HG03060 (cell line): ENCODE results near the gene DYNLL2.
"Not testable (repeated sequence)": the region's sequence is repeated elsewhere in the genome, so short reads cannot be mapped to it uniquely, and the experiment has no call there.

Experiments
- ATAC-seq: cut with Tn5 transposase; IDR thresholded peaks from one replicate; pipeline ENCODE4 v1.9.1; 2021; ENCODE audit warnings: low read depth, moderate number of reproducible peaks; ENCODE audit not compliant: unreplicated experiment

The DYNLL2 gene

DNA sequence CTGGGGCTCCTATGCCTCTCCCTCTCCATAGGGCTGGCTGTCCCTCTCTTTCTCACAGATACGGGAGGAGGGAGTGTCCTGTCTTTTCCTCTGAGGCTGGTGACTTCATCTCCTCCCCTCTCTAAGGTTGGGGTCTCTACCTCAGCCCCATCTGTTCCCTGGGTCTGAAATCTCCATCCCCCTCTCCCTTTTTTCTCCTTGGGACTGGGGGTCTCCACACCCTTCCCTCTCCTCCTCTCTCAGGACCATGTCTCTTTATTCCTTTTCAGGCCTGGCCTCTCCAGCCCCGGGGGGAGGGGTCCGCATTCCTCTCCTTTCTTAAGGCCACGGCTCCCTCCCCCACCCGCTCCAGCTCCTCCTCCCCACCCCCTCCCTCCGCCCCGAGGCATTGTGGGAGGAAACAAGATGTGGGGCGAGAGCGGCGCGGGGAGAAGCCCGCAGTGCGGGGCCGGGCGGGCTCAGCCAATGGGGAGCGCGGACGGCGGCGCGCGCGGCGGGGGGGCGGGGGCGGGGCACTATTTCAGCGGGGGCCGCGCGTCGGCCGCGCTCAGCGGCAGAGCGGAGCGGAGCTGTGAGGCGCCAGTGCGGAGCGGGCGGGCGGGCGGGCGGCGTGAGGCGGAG lies at the start of gene DYNLL2:
DYNLL2 (plus strand) TSS at position 550 of the 621 bp plus-strand sequence. CDS start 3,672 bp downstream, outside the sequence.
- ATAC-seq = no peak

DNA sequence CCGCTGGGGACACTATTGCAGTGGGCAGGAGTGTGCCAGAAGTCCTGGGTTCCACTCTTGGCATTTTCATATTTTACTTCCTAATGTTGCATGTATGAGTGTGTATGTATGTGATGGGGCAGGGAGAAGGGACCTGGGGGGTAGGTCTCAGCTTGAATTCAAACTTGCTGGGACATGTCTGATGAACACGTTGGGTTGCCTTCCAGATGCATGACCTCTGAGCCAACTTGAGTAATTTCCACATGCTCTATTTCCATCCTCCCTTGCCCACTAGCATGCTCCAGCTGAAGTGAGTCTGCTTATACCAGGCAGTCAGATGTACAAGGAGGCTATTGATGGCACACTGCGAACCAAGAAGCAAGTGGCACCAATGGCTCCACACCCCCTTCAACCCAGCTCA lies 43.2 kb upstream of the DYNLL2 start:
- ATAC-seq = no peak

DNA sequence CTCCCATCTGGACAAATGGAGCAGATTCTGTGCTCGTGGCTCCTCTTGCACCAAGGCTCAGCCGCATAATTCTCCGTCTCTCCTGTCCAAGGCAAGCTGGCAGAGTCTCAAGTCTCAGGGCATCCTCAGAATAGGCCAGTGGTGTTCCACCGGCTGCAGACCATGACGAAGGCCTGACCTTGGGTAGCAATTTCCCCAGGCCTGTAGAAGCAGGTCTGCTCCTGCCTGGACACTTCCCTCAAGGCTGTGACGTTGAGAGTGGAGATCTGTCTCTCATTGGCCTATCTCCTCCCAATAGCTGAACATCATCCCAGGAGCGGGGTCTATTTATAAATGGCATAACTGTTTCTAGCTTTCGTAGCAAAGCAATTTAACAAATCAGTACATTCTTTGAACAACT lies 42.8 kb upstream of the DYNLL2 start:
- ATAC-seq = no peak

DNA sequence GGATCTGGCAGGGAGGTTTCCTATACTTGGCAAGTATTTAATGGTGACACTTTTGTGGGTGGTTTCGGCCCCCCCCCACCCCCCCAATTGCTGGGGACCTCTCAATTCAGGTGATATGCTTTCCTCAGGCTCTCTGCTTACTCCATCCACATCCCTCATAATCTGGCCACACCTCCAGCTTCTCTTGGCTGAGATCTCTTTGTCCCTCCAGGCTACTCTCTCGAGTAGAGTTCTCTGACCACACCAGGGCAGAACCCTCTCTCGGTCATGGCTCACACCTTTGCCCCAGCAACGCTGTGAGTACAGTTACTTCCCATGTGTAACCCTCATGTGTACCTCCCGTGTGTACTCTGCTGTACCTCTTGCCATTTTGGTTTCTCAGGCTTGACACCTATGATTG lies 42.1 kb upstream of the DYNLL2 start:
- ATAC-seq = no peak

DNA sequence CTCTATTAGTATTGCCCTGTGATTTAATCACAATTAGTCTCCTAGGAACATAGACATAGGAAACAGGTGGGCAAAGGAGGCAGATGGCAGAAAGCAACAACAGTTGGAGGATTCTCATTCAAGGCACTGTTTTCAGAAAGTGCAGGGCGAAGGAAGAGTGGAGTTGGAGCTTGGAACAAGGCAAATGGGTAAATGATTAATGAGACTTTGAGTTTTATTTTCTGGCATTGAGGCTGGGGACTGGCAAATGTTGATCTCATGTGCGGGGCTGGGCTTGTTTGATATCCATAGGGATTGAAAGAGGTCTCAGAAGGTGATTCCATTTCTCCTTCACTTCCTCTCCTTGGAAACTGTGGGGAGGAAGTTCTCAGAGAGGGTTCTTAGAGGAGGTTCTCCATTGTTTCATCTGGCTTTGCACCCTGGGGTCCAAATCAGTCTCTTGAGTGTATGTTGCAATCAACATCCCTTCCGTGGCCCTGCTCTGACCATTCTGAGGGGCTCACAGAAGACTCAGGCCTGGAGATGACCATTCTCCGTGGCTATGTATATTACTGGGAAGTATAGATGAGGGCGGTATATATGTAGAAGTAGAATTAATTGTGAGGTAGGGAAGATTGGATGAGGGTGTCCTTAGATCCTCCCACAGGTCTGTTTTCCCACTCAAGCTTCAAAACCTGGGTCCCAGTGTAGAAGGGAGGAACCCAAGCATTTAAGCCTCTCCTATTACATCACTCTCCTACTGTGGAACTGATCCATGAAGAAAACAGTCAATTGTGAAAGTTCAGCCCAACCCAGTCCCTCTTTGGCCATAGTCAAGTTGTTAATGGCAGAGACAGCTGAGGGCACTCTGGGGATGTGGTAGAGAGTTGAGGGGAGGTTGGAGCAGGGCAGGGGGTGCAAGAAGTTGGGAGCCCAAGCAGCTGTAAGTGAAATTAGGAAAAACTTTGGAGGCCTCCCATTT lies 39.7 kb upstream of the DYNLL2 start:
- ATAC-seq = no peak

DNA sequence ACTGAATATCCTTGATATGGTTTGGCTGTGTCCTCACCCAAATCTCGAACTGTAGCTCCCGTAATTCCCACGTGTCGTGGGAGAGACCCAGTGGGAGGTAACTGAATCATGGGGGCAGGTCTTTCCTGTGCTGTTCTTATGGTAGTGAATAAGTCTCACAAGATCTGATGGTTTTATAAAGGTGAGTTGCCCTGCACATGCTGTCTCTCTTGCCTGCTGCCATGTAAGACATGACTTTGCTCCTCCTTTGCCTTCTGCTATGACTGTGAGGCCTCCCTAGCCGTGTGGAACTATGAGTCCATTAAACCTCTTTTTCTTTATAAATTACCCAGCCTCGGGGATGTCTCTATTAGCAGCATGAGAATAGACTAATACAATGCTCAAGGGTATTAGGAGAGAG lies 39.0 kb upstream of the DYNLL2 start:
- ATAC-seq = not testable (repeated sequence)

DNA sequence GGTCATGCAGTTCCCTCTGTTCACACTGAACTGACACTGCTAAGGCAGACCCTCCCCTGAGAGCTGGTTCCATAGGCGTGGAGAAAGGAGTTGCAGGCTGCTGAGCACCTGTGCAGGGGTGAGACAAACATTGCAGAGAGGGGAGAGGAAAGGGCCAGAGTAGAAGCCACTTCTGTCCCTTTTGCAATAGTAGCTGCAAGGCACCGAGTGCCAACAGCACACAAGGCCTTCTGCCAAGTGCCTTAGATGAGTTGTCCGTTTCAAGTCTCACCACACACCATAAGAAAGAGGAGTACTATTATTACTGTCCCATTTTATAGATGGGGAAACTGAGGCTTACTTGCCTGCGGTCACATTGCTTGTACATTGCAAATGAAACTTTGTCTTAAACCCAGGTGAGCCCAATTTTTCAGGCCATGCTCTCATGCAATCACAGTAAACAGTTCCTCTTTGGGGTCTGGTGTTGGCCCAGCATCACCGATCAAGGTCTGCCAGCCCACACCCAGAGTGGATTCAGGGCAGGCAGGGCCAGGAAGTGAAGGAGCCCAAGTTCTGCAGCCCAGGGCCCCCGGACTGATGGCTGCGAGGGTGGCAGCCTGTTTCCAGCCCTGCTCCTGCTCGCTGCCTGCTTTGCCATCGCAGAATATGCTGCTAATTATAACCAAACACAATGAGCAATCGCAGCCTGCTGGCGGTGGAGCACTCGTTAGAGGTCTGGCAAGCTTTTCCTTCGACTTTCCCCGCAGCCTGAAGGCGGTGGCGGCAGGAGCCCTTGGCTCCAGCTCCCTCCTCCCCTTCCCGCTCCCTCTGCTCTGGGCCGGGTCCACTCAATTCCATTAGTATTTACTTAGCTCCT lies 36.8 kb upstream of the DYNLL2 start:
- ATAC-seq = no peak

DNA sequence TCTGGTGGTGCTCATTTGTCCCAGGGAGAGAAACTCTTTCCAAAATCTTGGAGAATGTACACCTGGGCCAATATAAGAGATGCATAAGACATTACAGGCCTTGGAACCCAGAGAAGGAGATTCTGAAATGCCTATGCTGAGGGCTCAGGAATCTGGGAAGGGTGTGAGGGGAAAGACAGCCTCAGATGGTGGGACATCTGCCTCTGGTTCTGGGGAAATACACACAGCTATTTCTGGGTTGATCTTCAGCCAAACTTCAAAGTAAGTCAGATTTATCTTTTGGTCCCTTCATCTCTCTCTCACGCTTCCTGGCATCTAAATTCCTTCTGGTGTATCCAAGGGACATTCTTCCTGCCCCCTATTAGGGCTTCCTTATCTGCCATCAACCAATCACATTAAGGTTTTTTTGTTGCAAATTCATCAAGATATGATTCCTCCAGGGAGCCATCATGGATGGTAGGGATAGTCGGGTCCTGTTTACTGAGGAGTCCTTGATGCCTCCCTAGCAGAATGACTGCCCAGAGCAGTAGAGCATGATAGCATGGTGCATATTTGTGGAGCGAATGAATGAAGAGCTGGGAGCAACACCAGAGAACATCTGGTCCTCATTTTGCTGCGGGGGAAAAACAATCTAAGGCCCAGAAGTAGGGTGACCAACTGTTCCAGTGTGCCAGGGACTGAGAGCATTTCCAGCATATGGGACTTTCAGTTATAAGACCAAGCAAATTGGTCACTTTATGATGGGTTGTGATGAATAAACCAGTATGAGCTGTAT lies 35.7 kb upstream of the DYNLL2 start:
- no peak for ATAC-seq

DNA sequence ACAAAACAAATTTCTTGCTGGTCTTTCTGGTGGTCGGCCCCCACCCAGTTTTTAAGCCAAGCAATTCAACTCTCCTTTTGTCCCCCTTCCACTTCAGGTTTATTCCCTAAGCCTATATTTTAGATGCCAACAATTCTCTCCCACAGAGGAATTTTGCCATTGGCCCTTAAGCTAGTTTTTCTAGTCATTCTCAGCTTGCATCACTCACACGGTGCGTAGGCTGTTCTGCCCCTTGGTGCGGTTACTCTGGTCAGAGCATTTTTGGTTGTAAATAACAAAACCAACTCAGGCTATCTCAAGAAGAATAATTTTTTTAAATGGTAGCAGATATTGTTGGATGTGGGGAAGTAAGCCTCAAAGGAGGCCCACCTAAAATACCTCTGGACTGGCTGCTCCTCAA lies 33.7 kb upstream of the DYNLL2 start:
- ATAC-seq = no peak

DNA sequence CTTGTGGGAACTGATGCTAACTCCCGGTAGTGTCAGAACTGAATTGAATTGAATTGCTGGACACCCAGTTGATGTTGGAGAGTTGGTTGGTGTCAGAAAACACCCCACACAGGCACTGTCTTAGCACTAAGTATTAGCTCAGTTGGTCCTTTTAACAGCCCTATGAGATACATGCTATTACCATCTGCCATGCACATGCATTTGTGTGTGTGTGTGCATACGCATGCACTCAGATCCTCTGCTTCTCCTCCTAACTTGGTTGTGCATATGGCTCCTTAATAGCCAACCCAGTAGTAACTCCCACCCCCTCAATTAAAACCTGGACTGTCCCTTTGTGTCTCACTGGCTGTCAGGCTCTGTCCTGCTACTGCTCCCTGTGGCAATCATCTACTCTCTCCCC lies 32.3 kb upstream of the DYNLL2 start:
- ATAC-seq = no peak

DNA sequence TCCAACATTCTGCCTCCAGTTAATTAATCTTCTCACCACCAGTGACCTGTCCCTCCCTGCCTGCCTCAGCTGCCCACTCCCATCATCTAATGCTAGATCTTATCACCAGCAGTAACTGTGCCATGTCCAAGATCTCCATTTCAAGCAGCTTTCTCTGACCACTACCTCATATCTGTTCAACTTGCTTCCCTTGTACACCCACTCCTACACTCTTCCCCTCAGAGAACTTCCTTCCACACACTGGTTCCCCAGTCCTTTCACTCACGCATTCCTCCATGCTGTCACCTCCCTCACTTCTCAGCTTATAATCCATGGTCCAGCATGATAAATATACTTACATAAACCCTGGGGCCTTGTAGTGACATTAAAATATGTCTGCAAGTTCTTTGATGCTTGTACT lies 31.8 kb upstream of the DYNLL2 start:
- ATAC-seq = no peak

DNA sequence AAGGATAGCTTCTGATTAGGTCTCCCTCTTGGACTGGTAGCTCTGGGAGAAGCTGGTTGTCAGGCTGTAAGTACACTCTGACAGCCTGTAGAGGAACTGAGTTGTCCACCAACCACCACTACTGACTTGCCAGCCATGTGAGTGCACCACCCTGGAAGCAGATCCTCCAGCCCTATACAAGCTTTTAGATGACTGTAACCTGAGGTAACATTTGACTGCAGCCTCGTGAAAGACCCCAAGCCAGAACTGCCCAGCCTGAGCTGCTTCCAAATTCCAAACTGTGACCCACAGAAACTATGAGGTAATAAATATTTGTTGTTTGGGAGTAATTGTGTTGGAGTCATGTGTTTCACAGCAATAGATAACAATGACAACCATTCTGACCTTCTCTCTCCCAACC lies 30.8 kb upstream of the DYNLL2 start:
- ATAC-seq = no peak

DNA sequence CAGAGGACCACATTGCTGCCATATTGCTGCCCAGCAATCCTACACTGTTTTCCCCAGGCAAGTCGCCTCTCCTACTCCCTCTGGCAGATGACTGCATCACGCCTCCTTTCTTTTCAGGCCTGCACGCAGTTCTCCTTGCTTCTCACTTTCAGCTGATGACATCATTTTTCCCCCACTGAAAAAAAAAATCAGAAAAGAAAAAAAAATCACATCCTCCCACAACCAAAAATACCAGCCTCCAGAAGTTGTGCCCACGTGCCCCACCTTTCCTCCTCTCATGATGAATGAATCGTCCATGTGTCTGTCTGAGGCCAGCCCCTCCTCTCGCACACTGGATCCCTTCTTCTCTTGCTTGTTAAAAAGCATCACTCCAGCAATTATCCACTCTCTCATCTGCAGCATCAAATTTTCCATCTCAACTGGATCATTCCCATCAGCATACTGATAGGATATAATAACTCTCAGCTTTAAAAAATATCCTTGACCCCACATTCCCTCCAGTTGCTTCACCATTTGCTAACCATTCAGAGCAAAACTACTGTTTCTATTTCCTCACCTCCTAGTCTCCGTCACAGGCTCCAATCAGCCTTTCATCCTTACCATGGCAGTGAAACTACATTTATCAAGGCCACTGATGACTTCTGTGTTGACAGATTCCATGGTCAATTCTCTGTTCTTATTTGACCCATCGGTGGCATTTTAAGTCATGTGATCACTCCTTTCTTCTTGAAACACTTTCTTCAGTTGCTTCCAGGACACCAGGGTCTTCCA lies 30.1 kb upstream of the DYNLL2 start:
- ATAC-seq = no peak

DNA sequence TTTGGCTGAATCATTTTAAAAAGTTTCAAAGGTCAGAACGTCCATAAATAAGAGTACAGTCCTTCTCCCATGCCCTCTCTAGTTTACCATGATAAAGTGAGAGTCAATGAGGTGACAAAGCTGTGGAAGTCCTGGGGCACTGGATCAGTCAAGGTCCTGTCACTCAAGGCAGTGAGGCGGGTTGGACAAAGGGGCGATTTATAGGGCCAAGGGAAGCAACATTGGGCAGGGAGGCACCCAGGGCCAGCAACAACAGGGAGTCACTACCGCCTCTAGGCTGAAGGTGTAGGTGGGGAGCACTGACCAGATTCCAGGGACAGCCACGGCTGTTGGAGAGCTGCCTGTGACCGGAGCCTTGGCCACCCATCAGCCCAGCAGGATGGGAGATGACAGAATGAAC lies 28.6 kb upstream of the DYNLL2 start:
- no peak for ATAC-seq

DNA sequence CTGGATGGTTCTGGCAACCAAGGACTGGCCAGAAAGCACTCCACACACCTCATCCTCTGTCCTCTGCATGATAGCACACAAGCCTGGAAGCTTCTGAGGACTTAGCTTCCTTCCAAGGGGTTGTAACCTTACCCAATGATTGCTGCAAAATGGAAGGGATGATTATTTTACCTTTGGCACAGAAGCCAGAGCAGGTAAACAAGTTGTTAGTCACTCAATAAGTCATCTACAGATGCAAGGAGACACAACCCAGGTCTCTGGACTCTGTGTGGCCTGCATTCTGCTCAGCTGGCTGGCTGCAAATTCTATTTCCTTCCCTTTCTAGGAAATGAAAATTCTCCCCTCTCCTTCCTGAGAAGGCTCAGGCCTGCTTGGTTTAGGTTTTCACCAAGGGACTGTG lies 26.7 kb upstream of the DYNLL2 start:
- ATAC-seq = no peak

DNA sequence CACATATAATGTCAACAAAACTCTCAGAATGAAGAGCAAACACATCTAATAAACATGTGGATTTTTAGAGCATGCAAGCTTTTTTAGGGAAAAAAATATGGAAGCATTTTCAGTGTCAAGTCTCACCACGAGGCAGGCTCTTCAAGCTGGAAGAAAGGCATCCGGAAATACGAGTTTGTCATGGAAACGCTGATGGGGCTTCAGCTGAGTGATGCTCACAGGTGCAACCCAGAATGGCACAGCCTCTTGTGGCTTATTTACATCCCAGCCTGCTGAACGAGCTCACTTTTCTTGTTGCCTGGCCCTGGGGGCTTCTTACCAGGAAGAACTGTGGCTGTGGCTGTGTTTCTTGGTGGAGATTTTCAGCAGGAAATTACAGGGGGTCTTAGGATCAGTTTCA lies 24.1 kb upstream of the DYNLL2 start:
- ATAC-seq = no peak

DNA sequence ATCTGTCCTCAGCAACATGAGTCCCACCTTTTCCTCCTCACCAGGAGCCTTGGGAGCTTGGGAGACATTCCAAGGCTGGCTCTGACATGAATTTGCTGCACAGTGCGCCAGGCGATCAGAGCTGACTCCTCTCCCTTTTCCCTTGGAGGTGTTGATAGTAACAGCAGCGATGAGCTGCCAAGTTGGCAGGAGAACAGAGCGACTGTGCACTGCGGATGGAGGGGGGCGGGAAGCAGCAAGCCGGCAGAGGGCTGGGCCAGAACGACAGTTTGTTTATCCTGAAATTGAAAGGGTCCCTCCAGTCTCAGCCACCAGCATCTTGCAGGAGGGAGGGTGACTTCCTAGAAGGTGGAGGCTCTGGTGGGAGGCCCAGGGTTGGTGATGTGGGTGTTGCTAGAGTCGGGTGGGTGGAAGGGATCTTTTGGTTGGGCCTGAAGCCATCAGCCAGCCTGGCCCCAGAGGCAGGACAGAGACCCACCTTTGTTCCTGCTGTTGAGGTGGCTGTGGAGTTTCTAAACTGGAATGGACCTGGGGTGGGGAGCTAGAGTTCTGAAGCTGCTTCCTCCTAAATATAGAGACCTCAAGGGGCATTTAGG lies 22.5 kb upstream of the DYNLL2 start:
- ATAC-seq = no peak

DNA sequence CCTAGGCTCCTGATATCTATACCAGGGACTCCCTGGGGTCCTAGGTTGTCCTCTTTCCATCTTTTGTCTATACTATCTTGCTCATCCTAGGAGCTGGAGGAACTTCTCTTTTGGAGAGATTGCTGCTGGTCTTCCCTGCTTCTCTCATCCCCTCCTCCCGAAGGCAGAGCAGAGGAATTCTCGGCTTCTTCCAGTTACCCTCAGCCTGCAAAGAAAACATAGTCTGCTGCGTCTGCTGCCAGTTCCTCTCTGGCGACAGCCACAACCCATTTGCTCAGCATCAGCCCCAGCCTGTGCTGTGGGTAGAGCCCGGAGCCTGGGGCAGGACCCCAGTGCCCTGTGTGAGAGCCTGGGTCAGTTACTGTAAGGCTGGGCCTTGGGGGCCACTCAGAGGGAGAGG lies 21.5 kb upstream of the DYNLL2 start:
- no peak for ATAC-seq

DNA sequence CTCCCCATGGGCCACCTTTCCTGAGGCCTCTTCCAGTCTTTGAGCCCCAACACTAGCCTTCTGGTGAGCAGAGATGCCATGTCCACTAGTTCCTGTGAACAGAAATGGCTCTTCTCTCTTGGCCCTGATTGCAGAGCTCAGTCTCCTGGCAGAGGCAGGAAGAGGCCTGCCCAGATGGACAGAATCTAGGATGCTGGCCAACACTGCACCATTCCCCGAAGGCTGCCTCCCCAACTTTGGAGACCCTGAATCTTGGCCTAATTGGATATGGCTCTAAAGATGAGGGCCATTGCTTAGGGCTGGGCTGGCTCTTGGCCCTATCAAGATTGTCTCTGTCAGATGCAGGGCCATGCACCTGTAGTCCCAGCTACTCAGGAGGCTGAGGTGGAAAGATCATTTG lies 18.0 kb upstream of the DYNLL2 start:
- no peak for ATAC-seq
